Transverse colon (tissue), 4 donors: ENCODE data around the gene PRODH2. TPM values are rescaled to one million over a fixed set of nuclear protein-coding genes. Genes with fewer than 3 reads are reported as not detected.
"Not testable (repeated sequence)": the region's sequence is repeated elsewhere in the genome, so short reads cannot be mapped to it uniquely, and the experiment has no call there.

ENCODE experiments used
- DNase-seq: peaks from one replicate; pipeline ENCODE4 v3.0.0-alpha.2; 2019
- H3K27ac ChIP-seq, 4 donors: fragments of 200-600 bp; sonication (generic); 2 replicates each; pipeline ENCODE4 v1.5.1; 2016 to 2018; ENCODE audit warnings: inconsistent platforms in 4 of 4
- H3K27me3 ChIP-seq: fragments of 200-600 bp; sonication (generic); 2 replicates; pipeline ENCODE4 v1.5.1; 2017; ENCODE audit warnings: inconsistent platforms
- H3K36me3 ChIP-seq, 4 donors: fragments of 200-600 bp; sonication (generic); 2 replicates each; pipeline ENCODE4 v1.5.1; 2017 to 2019; ENCODE audit warnings: inconsistent platforms in 4 of 4
- H3K4me1 ChIP-seq, 4 donors: fragments of 200-600 bp; sonication (generic); 2 replicates each; pipeline ENCODE4 v1.5.1; 2017 to 2020; ENCODE audit warnings: inconsistent platforms in 4 of 4
- H3K4me3 ChIP-seq, 4 donors: fragments of 200-600 bp; sonication (generic); 1 replicate in 1 of 4; 2 replicates in 3 of 4; pipeline versions ENCODE4 v1.5.1 to v1.6.1; 2017 to 2019; ENCODE audit warnings: inconsistent platforms in 4 of 4
- H3K9me3 ChIP-seq, 2 donors: fragments of 200-600 bp; sonication (generic); 2 replicates each; pipeline ENCODE4 v1.5.1; 2017 to 2019; ENCODE audit warnings: inconsistent platforms in 2 of 2
- CTCF ChIP-seq, 5 experiments: fragments of 200-600 bp in 3 of 5; fragments of 450-650 bp in 2 of 5; sonication (generic) in 3 of 5; IDR thresholded peaks; 1 replicate in 2 of 5; 2 replicates in 3 of 5; pipeline ENCODE4 v1.5.1; 2016 to 2017; ENCODE audit warnings: antibody characterized with exemption in 5 of 5, inconsistent platforms in 3 of 5, mild to moderate bottlenecking in 2 of 5, moderate library complexity in 1 of 5
- EP300 ChIP-seq: sonication (generic); formaldehyde crosslinking; IDR thresholded peaks from one replicate; pipeline ENCODE4 v1.6.1; 2017; ENCODE audit warnings: antibody characterized with exemption, low read depth
- POLR2A ChIP-seq: fragments of 450-650 bp; IDR thresholded peaks from one replicate; pipeline ENCODE4 v1.6.1; 2016; ENCODE audit warnings: antibody characterized with exemption, mild to moderate bottlenecking, moderate library complexity
- POLR2AphosphoS5 ChIP-seq, 3 donors: sonication (generic); formaldehyde crosslinking; IDR thresholded peaks; one replicate each; pipeline ENCODE4 v1.6.1; 2016; ENCODE audit warnings: antibody characterized with exemption in 3 of 3
- WGBS, 2 donors: methylation state at CpG; one replicate each; pipeline ENCODE4 v1.1.5; 2018; ENCODE audit warnings: low coverage in 1 of 2; 5-methylcytosine and 5-hydroxymethylcytosine counted together
- in situ Hi-C, 4 donors: fragments of 200-750 bp; cut with MboI; loops; one replicate each; pipeline versions ENCODE4 v1.15.0 to v1.15.1; 2017; ENCODE audit warnings: low sequenced_read_pairs in 3 of 4, low pct_ligation_motif_present in 1 of 4, low pct_unique_long_range_greater_than_20kb in 1 of 4
- intact Hi-C: fragments of 100-400 bp; cut with DNase I; formaldehyde crosslinking; loops from one replicate; pipeline ENCODE4 v1.15.1; 2023; ENCODE audit warnings: low total_unique reads
- total RNA-seq, 4 donors: library from RNA; depleted of rRNA; stranded (reverse); fragments of >200 nt; gene quantifications; one replicate each; pipeline ENCODE4 v1.1.0, GENCODE V29; 2016

PRODH2 gene
- total RNA-seq, 4 donors from 2014 or later: not detected

- Histone ChIP-seq H3K27ac (peak overlapping the region in 1 of 4 donors; percentile 56), H3K9me3 (no peaks in the 10 kb centered on the region), H3K4me3 (peak overlapping the region in 3 of 4 donors; percentile 56 to 90 (median 73)), H3K36me3 (no peaks in the 10 kb centered on the region), H3K4me1 (peaks cover 4 to 15% (median 13%) of the 10 kb centered on the region in 4 donors), H3K27me3 (no peaks in the 10 kb centered on the region)
- intact Hi-C loops (no loop called here), in situ Hi-C loops (no loop called here)
- TF ChIP-seq EP300 (no peak), CTCF (IDR thresholded peaks at IDR 0.05) (no peak), POLR2AphosphoS5 (IDR thresholded peaks at IDR 0.05) (no peak), POLR2A (no peak)
- WGBS, 2 donors: 34 to 43% methylated on average over 12 to 16 of the region's 16 CpGs
- DNase-seq: no peak
Measured at GRCh38 chr19:35774274-35775045, 38.2 kb downstream of the PRODH2 start.

DNA sequence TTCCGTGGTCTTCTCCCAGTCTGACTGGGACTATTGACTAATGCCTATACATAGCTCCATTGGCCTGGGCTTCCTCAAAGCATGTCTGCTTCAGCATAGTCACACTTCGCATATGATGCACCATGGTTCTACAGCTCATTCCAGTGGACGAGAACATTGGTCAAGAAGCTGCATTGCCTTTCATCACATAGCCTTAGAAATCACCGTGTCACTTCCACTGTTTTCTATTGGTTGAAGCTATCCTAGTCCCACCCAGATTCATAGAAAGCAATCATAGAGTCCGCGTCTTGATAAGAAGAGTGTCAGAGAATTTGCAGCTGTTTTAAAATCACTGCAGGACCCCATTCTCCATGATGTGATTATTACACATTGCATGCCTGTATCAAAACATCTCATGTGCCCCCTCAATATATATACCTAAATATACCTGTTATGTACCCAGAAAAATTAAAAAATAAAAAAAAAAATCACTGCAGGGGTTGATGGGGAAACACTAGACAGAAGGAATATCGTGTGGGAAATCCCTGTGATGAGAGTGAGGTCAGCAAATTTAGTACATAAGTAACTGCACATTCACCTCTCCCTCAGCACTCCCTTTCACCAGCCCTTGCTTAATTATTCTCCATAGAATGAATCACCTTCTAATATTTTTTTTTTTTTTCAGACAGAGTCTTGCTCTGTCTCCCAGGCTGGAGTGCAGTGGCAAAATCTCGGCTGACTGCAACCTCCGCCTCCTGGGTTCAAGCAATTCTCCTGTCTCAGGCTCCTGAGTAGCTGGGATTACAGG, 39.4 kb downstream of the PRODH2 start:
- TF ChIP-seq CTCF (IDR thresholded peaks at IDR 0.05) (no peak), POLR2AphosphoS5 (IDR thresholded peaks at IDR 0.05) (no peak), EP300 (no peak), POLR2A (no peak)
- intact Hi-C loops (no loop called here), in situ Hi-C loops (no loop called here)
- Histone ChIP-seq H3K9me3 (no peaks in the 10 kb centered on the region), H3K27me3 (no peaks in the 10 kb centered on the region), H3K4me3 (no peak overlapping the region), H3K4me1 (peaks cover 4 to 15% (median 13%) of the 10 kb centered on the region in 4 donors), H3K27ac (no peak overlapping the region), H3K36me3 (no peaks in the 10 kb centered on the region)
- DNase-seq: no peak
- 50 to 61% methylated on average over 5 to 9 of the region's 9 CpGs for WGBS, 2 donors

- H3K27me3 ChIP-seq, H3K9me3 ChIP-seq, DNase-seq, intact Hi-C loops, H3K4me3 ChIP-seq, H3K27ac ChIP-seq, H3K36me3 ChIP-seq, in situ Hi-C loops: not testable (repeated sequence)
- 94% methylated on average over 3 to 5 of the region's 5 CpGs for WGBS, 2 donors
- H3K4me1 ChIP-seq: peaks cover 4 to 15% (median 13%) of the 10 kb centered on the region in 4 donors
Measured at GRCh38 chr19:35772362-35772761, 40.3 kb downstream of the PRODH2 start.

GRCh38 chr19:35768082-35768421, 44.6 kb downstream of the PRODH2 start:
- 81 to 100% methylated on average over 3 to 14 of the region's 15 CpGs for WGBS, 2 donors
- Histone ChIP-seq H3K27ac (no peak overlapping the region), H3K36me3 (peaks cover 0 to 11% (median 5%) of the 10 kb centered on the region in 4 donors), H3K27me3 (no peaks in the 10 kb centered on the region), H3K4me1 (no peaks in the 10 kb centered on the region), H3K9me3 (no peaks in the 10 kb centered on the region), H3K4me3 (no peak overlapping the region)
- DNase-seq: no peak
- intact Hi-C loops: no loop called here
- no peak for TF ChIP-seq CTCF (IDR thresholded peaks at IDR 0.05)
- TF ChIP-seq POLR2A: no peak
- no peak for TF ChIP-seq POLR2AphosphoS5 (IDR thresholded peaks at IDR 0.05)
- no peak for TF ChIP-seq EP300
- in situ Hi-C loops: no loop called here
